ENCODE results near the gene SIRPA. TPM values are rescaled to one million over a fixed set of nuclear protein-coding genes. Genes with fewer than 3 reads are reported as not detected.

SIRPA gene
- total RNA-seq, 1 experiment from 2014 or later = 12.8 TPM

GRCh38 chr20:1893721-1894470 is 1.3 kb upstream of the SIRPA start:
- Histone ChIP-seq H3K4me3 (ENCODE audit: low read length) (peak overlapping the region; percentile 79), H3K36me3 (ENCODE audit: low read depth, low read length) (no peaks in the 10 kb centered on the region), H3K9me3 (ENCODE audit: low read length) (no peaks in the 10 kb centered on the region), H3F3A (ENCODE audit: low read length, unreplicated experiment) (no peaks in the 10 kb centered on the region), H3K4me1 (ENCODE audit: insufficient read depth, low read length) (peaks cover 7% of the 10 kb centered on the region; the same call in 1 of the 2 replicates), H3K4me2 (ENCODE audit: low read length) (peak overlapping the region; percentile 81), H3K27ac (ENCODE audit: low read length) (no peak overlapping the region), H3K9me2 (replicated peaks; ENCODE audit: low read length) (no peaks in the 10 kb centered on the region), H2AFZ (ENCODE audit: low read length) (peak overlapping the region; percentile 66), H3K9ac (ENCODE audit: low read length) (peak overlapping the region; percentile 43; the same call in 1 of the 2 replicates), H3K27me3 (ENCODE audit: low read length) (no peaks in the 10 kb centered on the region), H4K20me1 (ENCODE audit: low read length) (no peaks in the 10 kb centered on the region), H3K79me2 (ENCODE audit: low read length) (peaks cover 35% of the 10 kb centered on the region)
- TF ChIP-seq CTCF (conservative IDR thresholded peaks at IDR 0.05; ENCODE audit: low read depth, low read length) = no peak
- TF ChIP-seq EZH2phosphoT487 (IDR thresholded peaks at IDR 0.05; ENCODE audit: borderline replicate concordance, low read length) = no peak
- no peak for TF ChIP-seq EZH2 (IDR thresholded peaks at IDR 0.05; ENCODE audit: low read length, unreplicated experiment)
- no TSS peak for BruUV-seq (replicated peaks)
- CTCF ChIA-PET = no interaction called here
- DNase-seq = no peak
- no peak for ATAC-seq
- intact Hi-C loops (cut with micrococcal nuclease) = no loop called here
- POLR2A ChIA-PET (ENCODE audit: unreplicated experiment) = no interaction called here

GRCh38 chr20:1894471-1894950 is 696 bp upstream of the SIRPA start:
- Histone ChIP-seq H3K4me3 (ENCODE audit: low read length) (peak overlapping the region; percentile 79), H3K9me3 (ENCODE audit: low read length) (no peaks in the 10 kb centered on the region), H3F3A (ENCODE audit: low read length, unreplicated experiment) (no peaks in the 10 kb centered on the region), H3K36me3 (ENCODE audit: low read depth, low read length) (no peaks in the 10 kb centered on the region), H3K79me2 (ENCODE audit: low read length) (peaks cover 41% of the 10 kb centered on the region), H3K27ac (ENCODE audit: low read length) (no peak overlapping the region), H4K20me1 (ENCODE audit: low read length) (no peaks in the 10 kb centered on the region), H3K9ac (ENCODE audit: low read length) (peak overlapping the region; percentile 43; the same call in 1 of the 2 replicates), H2AFZ (ENCODE audit: low read length) (peak overlapping the region; percentile 66), H3K4me1 (ENCODE audit: insufficient read depth, low read length) (peaks cover 7% of the 10 kb centered on the region; the same call in 1 of the 2 replicates), H3K9me2 (replicated peaks; ENCODE audit: low read length) (no peaks in the 10 kb centered on the region), H3K4me2 (ENCODE audit: low read length) (peak overlapping the region; percentile 81), H3K27me3 (ENCODE audit: low read length) (no peaks in the 10 kb centered on the region)
- peak; percentile 62 for DNase-seq
- intact Hi-C loops (cut with micrococcal nuclease) = no loop called here
- BruUV-seq (replicated peaks) = no TSS peak
- ChIA-PET POLR2A (ENCODE audit: unreplicated experiment) (no interaction called here), CTCF (no interaction called here)
- peak; percentile 65 for ATAC-seq
- no peak for TF ChIP-seq EZH2phosphoT487 (IDR thresholded peaks at IDR 0.05; ENCODE audit: borderline replicate concordance, low read length)
- TF ChIP-seq CTCF (conservative IDR thresholded peaks at IDR 0.05; ENCODE audit: low read depth, low read length) = no peak
- no peak for TF ChIP-seq EZH2 (IDR thresholded peaks at IDR 0.05; ENCODE audit: low read length, unreplicated experiment)

Data from PC-3 (cell line).